A673 (cell line): ENCODE results near the gene ETS2.

ENCODE experiments used
- CTCF ChIP-seq: fragments of 300-800, 200-600 bp; sonication (generic); conservative IDR thresholded peaks from 2 replicates; pipeline ENCODE4 v1.5.1; 2017; ENCODE audit warnings: low read depth, mild to moderate bottlenecking, antibody characterized with exemption, low read length, moderate library complexity, mixed read lengths
- EZH2 ChIP-seq: fragments of 200-600 bp; sonication (generic); IDR thresholded peaks from 2 replicates; pipeline ENCODE4 v1.6.1; 2017; ENCODE audit warnings: borderline replicate concordance, low read depth, mild to moderate bottlenecking, mixed read lengths, antibody characterized with exemption, low read length; ENCODE audit not compliant: poor library complexity, severe bottlenecking

- TF ChIP-seq CTCF (no peak), EZH2 (no peak)
These were observed 18.5 kb downstream of the ETS2 start for GRCh38 chr21:38824124-38824822.
